ENCODE data around the gene C4BPA. TPM values are rescaled to one million over a fixed set of nuclear protein-coding genes. Genes with fewer than 3 reads are reported as not detected.

C4BPA gene
- total RNA-seq, 6 donors from 2014 or later: 39.0 to 618 (median 118) TPM

- no peak for ATAC-seq (ENCODE audit: low FRiP score in 2 of 2)
- no peaks in the 10 kb centered on the region for H3K9me3 ChIP-seq
- peaks cover 0 to 5% (median 0%) of the 10 kb centered on the region in 4 donors for H3K4me1 ChIP-seq
These were observed 34.1 kb upstream of the C4BPA start for GRCh38 chr1:207069858-207070506.

GRCh38 chr1:207070811-207071210, 33.2 kb upstream of the C4BPA start:
- no peaks in the 10 kb centered on the region for H3K27me3 ChIP-seq
- H3K27ac ChIP-seq: peak overlapping the region in 3 of 4 donors; percentile 13 to 69 (median 68)
- no peak for DNase-seq
- no peak for ATAC-seq (ENCODE audit: low FRiP score in 2 of 2)
- H3K36me3 ChIP-seq: peaks cover 0 to 51% (median 22%) of the 10 kb centered on the region in 4 donors
- peaks cover 0 to 5% (median 0%) of the 10 kb centered on the region in 4 donors for H3K4me1 ChIP-seq
- TF ChIP-seq CTCF (IDR thresholded peaks at IDR 0.05): no peak
- no peak for TF ChIP-seq POLR2AphosphoS5 (IDR thresholded peaks at IDR 0.05)
- no peak for TF ChIP-seq POLR2A (IDR thresholded peaks at IDR 0.05)
- no peak for TF ChIP-seq EP300 (IDR thresholded peaks at IDR 0.05)
- WGBS, 2 donors: 77 to 81% methylated on average over 4 of the region's 4 CpGs
- no peaks in the 10 kb centered on the region for H3K9me3 ChIP-seq
- H3K4me3 ChIP-seq: no peak overlapping the region

More at GRCh38 chr1:207069858-207070506, 34.1 kb upstream of the C4BPA start:
- Histone ChIP-seq H3K4me3 (no peak overlapping the region), H3K36me3 (peaks cover 0 to 59% (median 29%) of the 10 kb centered on the region in 4 donors), H3K27ac (peak overlapping the region; percentile 13 to 69 (median 53)), H3K27me3 (no peaks in the 10 kb centered on the region)
- 79 to 100% methylated on average over 2 to 4 of the region's 5 CpGs for WGBS, 2 donors
- peak in 1 of 2 donors; percentile 20 for DNase-seq
- TF ChIP-seq POLR2A (IDR thresholded peaks at IDR 0.05): no peak
- no peak for TF ChIP-seq CTCF (IDR thresholded peaks at IDR 0.05)
- TF ChIP-seq POLR2AphosphoS5 (IDR thresholded peaks at IDR 0.05): no peak
- TF ChIP-seq EP300 (IDR thresholded peaks at IDR 0.05): no peak

- TF ChIP-seq POLR2A (IDR thresholded peaks at IDR 0.05): no peak
- TF ChIP-seq POLR2AphosphoS5 (IDR thresholded peaks at IDR 0.05): no peak
- TF ChIP-seq EP300 (IDR thresholded peaks at IDR 0.05): no peak
- no peak for TF ChIP-seq CTCF (IDR thresholded peaks at IDR 0.05)
- Histone ChIP-seq H3K36me3 (peaks cover 0 to 45% (median 22%) of the 10 kb centered on the region in 4 donors), H3K9me3 (no peaks in the 10 kb centered on the region), H3K27ac (no peak overlapping the region), H3K4me3 (no peak overlapping the region), H3K4me1 (peaks cover 0 to 5% (median 0%) of the 10 kb centered on the region in 4 donors), H3K27me3 (no peaks in the 10 kb centered on the region)
- ATAC-seq (ENCODE audit: low FRiP score in 2 of 2) (no peak), DNase-seq (no peak)
- 87 to 91% methylated on average over 6 of the region's 6 CpGs for WGBS, 2 donors
These were observed 32.6 kb upstream of the C4BPA start for GRCh38 chr1:207071426-207071825.

GRCh38 chr1:207072233-207072632, 31.8 kb upstream of the C4BPA start:
- peaks cover 0 to 38% (median 20%) of the 10 kb centered on the region in 4 donors for H3K36me3 ChIP-seq
- H3K4me1 ChIP-seq: peaks cover 0 to 9% (median 2%) of the 10 kb centered on the region in 4 donors
- WGBS, 2 donors: 59 to 86% methylated on average over 8 of the region's 8 CpGs
- ATAC-seq (ENCODE audit: low FRiP score in 2 of 2) (no peak), DNase-seq (no peak)
- H3K9me3 ChIP-seq: no peaks in the 10 kb centered on the region
- H3K27me3 ChIP-seq: no peaks in the 10 kb centered on the region
- TF ChIP-seq POLR2AphosphoS5 (IDR thresholded peaks at IDR 0.05) (no peak), EP300 (IDR thresholded peaks at IDR 0.05) (no peak), CTCF (IDR thresholded peaks at IDR 0.05) (no peak), POLR2A (IDR thresholded peaks at IDR 0.05) (no peak)
- no peak overlapping the region for H3K4me3 ChIP-seq
- H3K27ac ChIP-seq: no peak overlapping the region
